ENCODE measurements around the gene PPP1R3G.
"Not testable (repeated sequence)": the region's sequence is repeated elsewhere in the genome, so short reads cannot be mapped to it uniquely, and the experiment has no call there.

PPP1R3G gene

DNA sequence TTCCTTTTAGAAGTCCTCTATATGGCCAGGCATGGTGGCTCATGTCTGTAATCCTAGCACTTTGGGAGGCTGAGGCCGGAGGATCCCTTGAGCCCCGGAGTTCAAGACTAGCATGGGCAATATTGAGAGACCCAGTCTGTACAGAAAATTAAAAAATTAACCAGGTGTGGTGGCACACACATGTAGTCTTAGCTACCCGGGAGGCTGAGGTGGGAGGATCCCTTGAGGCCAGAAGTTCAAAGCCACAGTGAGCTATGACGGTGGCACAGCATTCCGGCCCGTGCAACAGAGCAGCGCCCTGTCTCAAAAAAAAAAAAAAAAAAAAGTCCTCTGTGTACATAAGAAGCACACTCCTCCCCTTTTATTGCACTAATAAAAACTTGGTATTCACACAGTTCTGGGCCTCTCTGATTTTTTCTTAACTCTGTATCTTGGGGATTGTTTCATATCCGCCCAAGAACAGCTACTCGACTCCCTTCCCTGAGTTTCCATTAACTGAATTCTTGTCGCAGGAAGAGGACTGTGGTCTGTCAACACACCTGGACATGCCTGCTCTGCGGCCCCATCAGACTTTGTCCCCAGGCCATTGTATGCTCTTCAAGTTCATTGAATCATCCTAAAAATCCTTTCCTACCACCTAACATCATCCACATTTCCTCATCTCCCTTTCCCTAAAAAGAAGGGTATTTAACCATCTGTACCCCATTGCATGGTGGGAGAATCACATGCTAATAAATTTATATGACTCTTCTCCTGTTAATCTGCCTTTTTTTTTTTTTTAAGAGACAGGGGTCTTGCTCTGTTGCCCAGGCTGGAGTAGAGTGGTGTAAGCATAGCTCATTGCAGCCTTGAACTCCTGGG, 25.9 kb upstream of the PPP1R3G start:
- H3K27ac Mint-ChIP-seq, result no peak overlapping the region
- ATAC-seq (ENCODE audit: low read depth) (no peak), DNase-seq (ENCODE audit: low spot score in 2 of 2) (no peak)
- H3K4me3 Mint-ChIP-seq, result no peak overlapping the region
- H3K27me3 Mint-ChIP-seq, result peaks cover 2% of the 10 kb centered on the region
- H3K9me3 Mint-ChIP-seq, result peaks cover 1% of the 10 kb centered on the region
- peaks cover 2% of the 10 kb centered on the region for H3K36me3 Mint-ChIP-seq
- H3K4me1 Mint-ChIP-seq, result no peaks in the 10 kb centered on the region

DNA sequence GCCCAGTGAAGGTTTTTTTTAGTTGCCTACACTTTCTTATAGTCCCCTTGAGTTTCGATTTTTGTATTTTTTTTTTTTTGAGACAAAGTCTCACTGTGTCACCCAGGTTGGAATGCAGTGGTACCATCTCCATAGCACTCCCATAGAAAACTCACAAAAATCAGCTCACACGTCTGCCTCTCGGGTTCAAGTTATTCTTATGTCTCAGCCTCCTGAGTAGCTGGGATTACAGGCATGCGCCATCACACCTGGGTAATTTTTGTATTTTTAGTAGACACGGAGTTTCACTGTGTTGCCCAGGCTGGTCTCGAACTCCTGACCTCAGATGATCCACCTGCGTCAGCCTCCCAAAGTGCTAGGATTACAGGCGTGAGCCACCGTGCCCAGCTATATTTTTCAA, 24.7 kb upstream of the PPP1R3G start:
- not testable (repeated sequence) for H3K27ac Mint-ChIP-seq; DNase-seq (ENCODE audit: low spot score in 2 of 2); H3K36me3 Mint-ChIP-seq; H3K27me3 Mint-ChIP-seq; H3K4me3 Mint-ChIP-seq; H3K4me1 Mint-ChIP-seq; ATAC-seq (ENCODE audit: low read depth); H3K9me3 Mint-ChIP-seq

DNA sequence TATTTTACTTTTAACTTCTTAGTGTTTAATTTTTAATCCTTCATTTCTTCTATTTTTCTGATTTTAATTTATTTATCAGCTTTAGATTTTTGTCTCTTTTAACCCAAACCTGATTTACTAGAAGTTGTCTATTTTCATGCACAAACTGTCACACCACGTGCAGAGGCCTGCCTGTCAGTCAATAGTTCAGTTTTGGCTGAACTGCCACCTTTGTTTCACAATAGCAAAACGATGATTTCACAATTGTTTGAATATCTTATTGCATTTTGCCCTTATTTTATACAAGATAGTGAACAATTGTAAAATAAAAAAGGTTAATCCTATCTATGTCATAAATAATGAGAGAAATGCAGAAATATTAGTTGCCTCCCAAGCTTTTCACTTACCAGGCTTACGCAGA, 24.0 kb upstream of the PPP1R3G start:
- DNase-seq (ENCODE audit: low spot score in 2 of 2) (no peak), ATAC-seq (ENCODE audit: low read depth) (no peak)
- H3K4me3 Mint-ChIP-seq, result no peak overlapping the region
- H3K27ac Mint-ChIP-seq, result no peak overlapping the region
- H3K36me3 Mint-ChIP-seq, result peaks cover 2% of the 10 kb centered on the region
- no peaks in the 10 kb centered on the region for H3K9me3 Mint-ChIP-seq
- H3K27me3 Mint-ChIP-seq, result peaks cover 2% of the 10 kb centered on the region
- no peaks in the 10 kb centered on the region for H3K4me1 Mint-ChIP-seq

DNA sequence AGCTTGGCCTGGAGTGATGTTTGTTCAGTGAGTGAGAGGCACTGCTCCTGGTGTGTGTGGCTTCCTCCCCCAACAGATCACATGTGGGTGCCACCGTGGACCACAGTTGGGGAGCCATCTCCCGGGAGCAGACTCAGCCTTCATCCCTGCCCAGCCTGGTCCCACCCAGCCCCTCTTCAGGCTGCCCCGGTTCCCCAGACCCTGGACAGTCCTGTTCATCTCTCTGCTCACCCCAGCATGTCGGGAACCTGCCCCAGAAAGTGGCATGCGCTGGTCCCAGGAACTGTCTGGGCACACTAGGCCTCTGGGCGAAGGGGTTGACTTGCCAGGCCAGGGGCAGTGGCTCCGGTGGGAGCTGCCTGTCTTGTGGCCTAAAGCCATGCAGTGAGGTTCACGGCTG, 21.5 kb upstream of the PPP1R3G start:
- Mint-ChIP-seq H3K9me3 (peaks cover 2% of the 10 kb centered on the region), H3K4me1 (no peaks in the 10 kb centered on the region), H3K27me3 (no peaks in the 10 kb centered on the region), H3K36me3 (peaks cover 5% of the 10 kb centered on the region), H3K27ac (no peak overlapping the region), H3K4me3 (no peak overlapping the region)
- no peak for ATAC-seq (ENCODE audit: low read depth)
- DNase-seq (ENCODE audit: low spot score in 2 of 2), result no peak

DNA sequence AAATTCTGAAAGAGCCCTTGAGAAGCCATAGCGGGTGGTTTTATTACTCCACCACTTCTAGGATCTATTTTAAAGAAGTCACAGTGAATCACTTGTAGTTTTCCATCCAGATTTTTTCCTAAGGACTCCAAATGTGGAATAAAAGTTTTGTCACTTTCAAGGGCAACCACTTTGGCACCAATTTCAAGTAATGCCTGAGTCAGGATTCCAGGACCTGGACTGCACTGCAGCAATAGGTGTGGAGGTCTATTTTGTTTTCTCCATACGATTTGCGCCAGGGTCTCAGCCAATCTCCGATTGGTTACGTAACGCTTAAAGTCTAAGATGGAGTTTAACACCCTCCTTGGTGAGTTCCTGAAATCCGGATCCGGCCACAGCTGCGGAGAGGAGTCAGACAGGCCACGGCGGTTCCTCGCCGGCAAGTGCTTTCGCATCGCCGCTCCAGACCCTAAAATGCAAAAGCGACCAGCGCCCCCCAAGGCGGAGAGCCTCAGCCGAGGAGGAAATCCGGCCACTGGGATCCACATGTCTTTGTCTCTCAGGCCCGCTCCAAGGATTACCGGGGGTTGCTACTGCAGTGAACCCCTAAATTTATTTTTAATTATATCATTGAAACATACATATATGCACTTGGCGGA, 18.6 kb upstream of the PPP1R3G start:
- peaks cover 3% of the 10 kb centered on the region for H3K36me3 Mint-ChIP-seq
- H3K4me3 Mint-ChIP-seq, result no peak overlapping the region
- no peak for ATAC-seq (ENCODE audit: low read depth)

DNA sequence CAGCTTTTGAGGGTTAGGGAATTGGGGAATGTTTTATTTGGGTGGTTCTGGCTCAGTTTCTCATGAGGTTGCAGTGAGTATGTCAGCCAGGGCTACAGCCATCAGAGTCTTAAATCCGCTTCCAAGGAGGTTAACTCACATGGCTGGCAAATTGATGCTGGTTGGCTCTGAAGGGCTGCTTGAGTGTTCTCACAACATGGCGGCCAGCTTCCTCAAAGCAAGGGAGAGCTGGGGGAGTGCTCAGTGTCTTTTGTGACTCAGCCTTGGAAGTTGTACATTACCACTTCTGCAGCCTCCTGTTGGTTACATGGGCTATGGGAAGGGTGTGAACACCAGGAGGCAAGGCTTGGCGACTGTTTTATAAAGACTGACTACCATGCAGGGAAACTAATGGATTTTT, 17.8 kb upstream of the PPP1R3G start:
- Mint-ChIP-seq H3K9me3 (peaks cover 2% of the 10 kb centered on the region), H3K27ac (no peak overlapping the region), H3K4me1 (no peaks in the 10 kb centered on the region), H3K36me3 (peaks cover 3% of the 10 kb centered on the region), H3K4me3 (no peak overlapping the region), H3K27me3 (no peaks in the 10 kb centered on the region)
- ATAC-seq (ENCODE audit: low read depth), result no peak
- DNase-seq (ENCODE audit: low spot score in 2 of 2), result no peak

More for the DNA sequence above, 18.6 kb upstream of the PPP1R3G start:
- Mint-ChIP-seq H3K9me3 (peaks cover 2% of the 10 kb centered on the region), H3K4me1 (no peaks in the 10 kb centered on the region), H3K27me3 (no peaks in the 10 kb centered on the region), H3K27ac (no peak overlapping the region)
- DNase-seq (ENCODE audit: low spot score in 2 of 2), result no peak

DNA sequence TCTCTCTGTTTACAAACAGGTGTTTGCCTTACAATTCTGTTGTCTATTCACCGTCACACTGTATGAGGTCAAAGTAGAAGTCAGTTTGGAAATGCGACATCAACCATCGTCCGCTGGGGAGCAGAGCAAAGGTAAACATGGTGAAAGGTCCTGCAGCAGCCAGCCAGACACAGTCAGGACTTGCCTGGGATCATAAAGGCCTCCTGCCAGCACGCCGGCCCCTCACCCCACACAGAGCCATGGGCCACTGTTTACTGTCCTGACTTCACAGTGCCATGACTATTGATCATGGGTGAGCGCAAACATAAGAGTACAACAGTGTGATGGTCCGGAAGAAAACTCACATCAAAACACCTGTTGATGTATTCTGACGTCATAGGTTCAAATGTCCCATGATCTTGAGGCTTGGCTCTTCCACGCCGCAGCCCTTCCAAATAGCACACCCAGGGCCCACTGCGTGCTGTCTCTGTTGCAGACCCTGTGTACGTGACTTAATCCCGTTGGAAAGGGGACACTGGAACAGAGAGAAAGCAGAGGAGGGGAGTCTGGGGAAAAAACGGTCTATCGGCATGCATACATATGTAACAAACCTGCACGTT, 16.9 kb upstream of the PPP1R3G start:
- H3K27me3 Mint-ChIP-seq, result no peaks in the 10 kb centered on the region
- no peaks in the 10 kb centered on the region for H3K4me1 Mint-ChIP-seq
- DNase-seq (ENCODE audit: low spot score in 2 of 2) (no peak), ATAC-seq (ENCODE audit: low read depth) (no peak)
- H3K4me3 Mint-ChIP-seq, result no peak overlapping the region
- no peak overlapping the region for H3K27ac Mint-ChIP-seq
- H3K36me3 Mint-ChIP-seq, result peaks cover 3% of the 10 kb centered on the region
- peaks cover 2% of the 10 kb centered on the region for H3K9me3 Mint-ChIP-seq

DNA sequence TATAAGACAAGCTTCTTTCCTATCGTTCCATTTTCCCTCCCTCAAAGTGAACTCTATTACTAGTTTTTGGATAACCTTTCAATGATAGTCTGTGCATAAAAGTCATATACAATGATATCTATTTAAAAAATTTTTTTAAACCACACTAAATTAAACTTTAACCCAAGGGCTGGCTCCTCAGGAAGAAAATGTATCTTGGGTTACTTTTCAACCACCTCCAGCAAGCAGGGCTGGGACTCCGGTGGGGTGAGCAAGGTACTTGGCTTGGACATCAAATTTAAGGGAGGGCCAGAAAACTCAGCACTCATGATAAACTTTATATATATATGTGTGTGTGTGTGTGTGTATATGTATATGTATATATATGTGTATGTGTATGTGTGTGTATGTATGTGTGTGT, 13.9 kb upstream of the PPP1R3G start:
- ATAC-seq (ENCODE audit: low read depth), result no peak
- peaks cover 5% of the 10 kb centered on the region for H3K27me3 Mint-ChIP-seq
- peaks cover 3% of the 10 kb centered on the region for H3K36me3 Mint-ChIP-seq
- no peak overlapping the region for H3K4me3 Mint-ChIP-seq
- no peak overlapping the region for H3K27ac Mint-ChIP-seq
- H3K4me1 Mint-ChIP-seq, result no peaks in the 10 kb centered on the region
- H3K9me3 Mint-ChIP-seq, result peaks cover 2% of the 10 kb centered on the region
- no peak for DNase-seq (ENCODE audit: low spot score in 2 of 2)

DNA sequence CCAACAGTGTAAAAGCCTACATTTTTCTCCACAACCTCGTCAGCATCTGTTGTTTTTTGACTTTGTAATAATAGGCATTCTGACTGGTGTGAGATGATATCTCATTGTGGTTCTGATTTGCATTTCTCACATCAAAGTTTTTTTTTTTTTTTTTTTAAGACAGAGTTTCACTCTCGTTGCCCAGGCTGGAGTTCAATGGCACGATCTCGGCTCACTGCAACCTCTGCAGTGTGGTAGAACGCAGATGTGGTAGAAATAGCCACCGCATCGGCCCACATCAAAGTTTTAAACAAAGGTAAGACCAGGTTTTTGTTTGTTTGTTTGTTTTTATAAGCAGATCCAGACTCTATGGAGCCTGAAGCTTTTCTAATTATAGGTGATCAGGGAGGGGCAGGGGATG, 12.7 kb upstream of the PPP1R3G start:
- H3K27me3 Mint-ChIP-seq, result peaks cover 5% of the 10 kb centered on the region
- no peak overlapping the region for H3K4me3 Mint-ChIP-seq
- no peak for DNase-seq (ENCODE audit: low spot score in 2 of 2)
- H3K36me3 Mint-ChIP-seq, result no peaks in the 10 kb centered on the region
- H3K4me1 Mint-ChIP-seq, result no peaks in the 10 kb centered on the region
- H3K9me3 Mint-ChIP-seq, result no peaks in the 10 kb centered on the region
- no peak for ATAC-seq (ENCODE audit: low read depth)
- no peak overlapping the region for H3K27ac Mint-ChIP-seq

DNA sequence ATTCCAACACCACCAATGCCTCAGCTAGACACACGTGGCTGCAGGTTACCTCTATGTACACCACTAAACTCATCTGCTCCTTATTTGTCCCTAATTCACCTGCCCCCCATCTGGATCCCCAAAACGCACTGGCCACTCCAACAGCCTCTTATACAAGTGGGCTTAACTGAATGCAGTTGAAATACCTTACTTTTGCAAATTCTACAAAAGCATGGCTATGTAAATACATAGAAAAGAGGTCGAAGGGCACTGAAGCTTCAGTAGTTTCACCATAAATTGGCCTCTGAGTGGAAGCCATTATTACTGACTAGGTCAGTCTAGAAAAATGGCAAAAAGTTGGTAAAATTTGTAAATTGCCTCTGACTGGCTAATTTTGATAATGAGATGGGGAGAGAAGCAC, 11.1 kb upstream of the PPP1R3G start:
- Mint-ChIP-seq H3K4me1 (no peaks in the 10 kb centered on the region), H3K27me3 (peaks cover 5% of the 10 kb centered on the region), H3K9me3 (no peaks in the 10 kb centered on the region), H3K36me3 (no peaks in the 10 kb centered on the region), H3K27ac (no peak overlapping the region), H3K4me3 (no peak overlapping the region)
- ATAC-seq (ENCODE audit: low read depth), result no peak
- DNase-seq (ENCODE audit: low spot score in 2 of 2), result no peak

DNA sequence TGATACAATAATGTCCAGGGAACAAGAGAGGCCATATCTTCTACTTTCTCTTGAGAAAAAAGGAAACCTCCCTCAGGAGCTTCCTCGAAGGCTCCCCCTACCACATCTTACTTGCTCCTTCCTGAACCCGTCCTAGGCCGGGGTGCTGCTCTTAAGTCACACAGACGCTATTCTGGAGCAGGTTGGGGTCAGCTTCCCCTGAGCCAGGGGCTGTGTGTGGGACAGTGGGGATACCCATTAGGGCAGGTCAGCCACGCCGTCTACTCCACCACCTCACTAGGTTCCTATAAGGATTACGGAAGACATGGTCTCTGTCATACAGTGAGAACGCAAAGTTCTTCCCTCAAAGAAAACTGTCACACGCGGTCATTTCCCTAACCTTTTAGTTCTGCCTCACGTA, 8.2 kb upstream of the PPP1R3G start:
- Mint-ChIP-seq H3K27ac (no peak overlapping the region), H3K27me3 (peaks cover 5% of the 10 kb centered on the region), H3K36me3 (no peaks in the 10 kb centered on the region), H3K4me3 (no peak overlapping the region), H3K4me1 (no peaks in the 10 kb centered on the region), H3K9me3 (no peaks in the 10 kb centered on the region)
- ATAC-seq (ENCODE audit: low read depth) (no peak), DNase-seq (ENCODE audit: low spot score in 2 of 2) (no peak)

DNA sequence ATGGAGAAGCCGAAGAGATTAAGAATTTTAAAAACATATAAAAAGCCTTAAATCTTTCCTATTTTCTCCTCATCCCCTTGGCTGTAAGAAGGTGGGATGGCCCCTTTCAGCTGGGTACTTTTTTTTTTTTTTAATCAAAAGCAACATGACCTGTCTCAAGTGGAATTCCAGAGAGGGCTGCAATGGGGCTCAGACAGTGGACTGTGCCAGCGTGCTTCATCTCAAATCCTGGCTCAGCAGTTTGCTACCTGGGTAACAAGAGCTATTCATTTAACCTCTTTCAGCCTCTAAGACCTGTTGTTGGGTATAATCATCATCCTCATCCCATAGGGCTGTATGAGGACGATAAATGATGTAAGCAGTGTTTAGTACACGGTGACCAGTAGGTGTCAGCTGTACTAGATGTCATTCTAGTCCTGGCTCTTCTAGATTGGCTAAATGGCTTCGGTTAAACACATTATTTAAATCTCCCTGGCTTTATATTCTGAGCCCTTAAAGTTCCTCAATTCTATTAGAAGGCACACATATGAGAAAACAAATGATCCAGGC, 6.9 kb upstream of the PPP1R3G start:
- DNase-seq (ENCODE audit: low spot score in 2 of 2), result no peak
- Mint-ChIP-seq H3K4me3 (no peak overlapping the region), H3K9me3 (no peaks in the 10 kb centered on the region), H3K27ac (no peak overlapping the region), H3K36me3 (no peaks in the 10 kb centered on the region), H3K27me3 (peaks cover 9% of the 10 kb centered on the region), H3K4me1 (no peaks in the 10 kb centered on the region)
- peak; percentile 59 for ATAC-seq (ENCODE audit: low read depth)

DNA sequence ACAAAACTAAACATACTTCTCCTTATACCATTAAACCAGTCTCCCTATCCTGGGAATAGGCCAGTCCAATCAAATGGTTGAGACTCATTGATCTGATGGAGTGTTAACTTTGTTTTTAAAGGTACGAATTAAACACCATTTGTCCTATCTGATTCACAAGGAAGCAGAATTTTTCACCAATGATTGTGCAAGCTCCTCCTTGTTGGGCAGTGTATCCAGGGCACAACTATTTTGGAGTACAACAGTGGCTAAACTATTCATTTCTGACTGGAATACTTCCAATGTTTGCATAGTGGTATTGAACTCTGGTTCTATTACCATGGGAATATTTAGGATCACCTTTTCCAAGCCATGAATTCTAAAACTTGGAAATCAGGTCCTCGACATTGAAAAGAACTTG, 5.4 kb upstream of the PPP1R3G start:
- peaks cover 2% of the 10 kb centered on the region for H3K4me1 Mint-ChIP-seq
- H3K9me3 Mint-ChIP-seq, result no peaks in the 10 kb centered on the region
- no peak overlapping the region for H3K4me3 Mint-ChIP-seq
- H3K27ac Mint-ChIP-seq, result no peak overlapping the region
- ATAC-seq (ENCODE audit: low read depth), result no peak
- H3K36me3 Mint-ChIP-seq, result no peaks in the 10 kb centered on the region
- no peak for DNase-seq (ENCODE audit: low spot score in 2 of 2)
- H3K27me3 Mint-ChIP-seq, result peaks cover 12% of the 10 kb centered on the region

DNA sequence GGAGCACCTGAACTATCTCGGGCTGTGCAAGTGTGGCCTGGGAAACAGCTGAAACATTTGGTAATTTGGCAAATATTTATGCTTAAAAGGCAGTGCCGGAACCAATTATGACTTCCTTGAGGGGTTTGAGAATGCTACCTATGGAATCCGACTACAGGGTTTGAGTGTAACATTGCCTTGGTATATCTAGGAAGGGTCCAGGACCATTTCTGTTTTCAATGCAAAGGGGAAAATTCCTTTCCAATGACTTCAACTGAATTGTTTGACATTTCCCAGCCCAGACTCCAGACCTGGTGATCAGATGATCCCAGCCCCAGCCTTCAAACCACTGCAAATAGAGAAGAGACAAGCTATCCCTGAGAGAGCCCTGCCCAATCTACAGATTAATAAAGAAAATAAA, 4.6 kb upstream of the PPP1R3G start:
- Mint-ChIP-seq H3K4me1 (peaks cover 2% of the 10 kb centered on the region), H3K4me3 (no peak overlapping the region), H3K27ac (no peak overlapping the region), H3K27me3 (peaks cover 9% of the 10 kb centered on the region), H3K36me3 (no peaks in the 10 kb centered on the region), H3K9me3 (no peaks in the 10 kb centered on the region)
- ATAC-seq (ENCODE audit: low read depth) (no peak), DNase-seq (ENCODE audit: low spot score in 2 of 2) (no peak)

All from memory B cell (primary cell).